ENCODE measurements around the gene ZFAND6.
"Not testable (repeated sequence)": the region's sequence is repeated elsewhere in the genome, so short reads cannot be mapped to it uniquely, and the experiment has no call there.

The ZFAND6 gene

DNA sequence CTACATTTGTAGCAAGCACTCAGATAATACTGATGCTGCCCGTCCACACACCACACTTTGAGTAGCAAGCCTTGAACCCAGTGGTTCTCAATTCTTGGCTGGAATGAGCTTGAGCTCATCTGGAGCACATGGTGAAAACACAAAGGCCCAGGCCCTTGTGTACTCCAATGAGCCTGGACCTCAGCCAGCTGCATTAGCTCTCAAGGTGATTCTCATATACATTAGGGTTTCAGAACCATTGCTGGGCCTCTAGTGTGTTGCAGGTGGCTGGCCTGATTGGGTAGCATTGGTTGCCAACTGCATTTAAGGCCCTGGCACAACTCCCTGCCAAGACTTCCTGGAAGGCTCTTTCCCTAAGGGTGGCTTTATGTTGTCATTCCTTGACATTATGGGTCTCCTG, 23.4 kb upstream of the ZFAND6 start:
- Histone ChIP-seq H3K9ac (ENCODE audit: low read length) (no peak overlapping the region), H3K18ac (ENCODE audit: low read length) (no peak overlapping the region), H3K27me3 (ENCODE audit: insufficient read depth, low read length, poor library complexity) (no peaks in the 10 kb centered on the region), H3K56ac (ENCODE audit: low read length) (no peak overlapping the region), H3K36me3 (ENCODE audit: control insufficient read depth, insufficient read depth, low read length) (no peaks in the 10 kb centered on the region), H2AK5ac (ENCODE audit: low read length) (no peak overlapping the region), H2BK120ac (ENCODE audit: low read depth, low read length) (no peak overlapping the region), H2BK5ac (ENCODE audit: low read length) (no peak overlapping the region), H3K79me1 (ENCODE audit: low read length) (no peaks in the 10 kb centered on the region), H3K79me2 (ENCODE audit: control insufficient read depth, insufficient read depth, low read length) (no peaks in the 10 kb centered on the region), H4K5ac (ENCODE audit: low read length) (no peak overlapping the region), H3K23ac (ENCODE audit: low read length) (no peak overlapping the region), H3K4me3 (ENCODE audit: low read length) (no peak overlapping the region), H3K4me2 (ENCODE audit: low read length) (no peak overlapping the region), H3K27ac (ENCODE audit: low read depth, low read length) (no peak overlapping the region), H3K4me1 (ENCODE audit: control insufficient read depth, low read depth, low read length) (no peaks in the 10 kb centered on the region), H3K4ac (ENCODE audit: low read depth, low read length) (no peak overlapping the region), H4K8ac (ENCODE audit: low read depth, low read length) (no peak overlapping the region), H2BK15ac (replicated peaks; ENCODE audit: low read depth) (no peak overlapping the region)
- WGBS (ENCODE audit: extremely low coverage, insufficient coverage, low lambda C conversion rate), result no CpG with 5 or more reads among the region's 1 CpG
- no peak for DNase-seq

DNA sequence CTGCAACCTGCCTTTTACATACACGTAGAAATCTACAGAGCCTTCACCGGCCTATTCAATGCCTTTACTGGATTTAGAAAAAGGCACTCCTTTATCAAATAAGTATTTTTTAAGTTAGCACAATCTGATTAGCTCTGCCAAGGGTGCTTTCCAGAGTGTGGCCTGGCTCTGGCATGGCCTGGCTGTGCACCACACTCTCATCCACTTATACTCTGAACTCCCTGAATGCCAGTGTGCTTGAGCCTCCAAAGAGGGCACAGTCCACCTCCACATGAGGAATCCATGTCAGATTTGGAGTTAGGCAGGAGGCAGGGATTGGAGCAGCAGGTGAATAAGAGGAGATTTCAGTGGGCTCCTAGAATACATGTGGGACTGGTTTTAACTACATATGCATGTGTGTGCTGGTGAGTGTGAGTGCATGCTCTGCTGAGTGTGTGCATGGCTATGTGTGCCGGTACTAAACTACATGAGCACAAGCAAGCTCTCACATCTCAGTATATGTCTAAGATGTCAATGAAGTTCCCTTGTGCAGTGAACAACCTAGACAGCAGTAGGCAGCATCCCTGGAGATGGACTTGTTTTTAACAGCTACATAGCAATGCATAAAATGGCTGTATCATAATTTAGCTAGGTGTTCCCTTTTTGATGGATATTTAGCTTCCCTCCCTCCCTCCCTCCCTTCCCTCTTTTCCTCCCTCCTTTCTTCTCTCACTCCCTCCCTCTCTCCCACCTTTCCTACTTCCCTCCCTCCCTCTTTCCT, 17.8 kb upstream of the ZFAND6 start:
- Histone ChIP-seq H3K4me3 (ENCODE audit: low read length) (no peak overlapping the region), H3K23ac (ENCODE audit: low read length) (no peak overlapping the region), H2AK5ac (ENCODE audit: low read length) (no peak overlapping the region), H3K79me2 (ENCODE audit: control insufficient read depth, insufficient read depth, low read length) (no peaks in the 10 kb centered on the region), H3K36me3 (ENCODE audit: control insufficient read depth, insufficient read depth, low read length) (no peaks in the 10 kb centered on the region), H3K9ac (ENCODE audit: low read length) (no peak overlapping the region), H4K5ac (ENCODE audit: low read length) (no peak overlapping the region), H4K8ac (ENCODE audit: low read depth, low read length) (no peak overlapping the region), H2BK5ac (ENCODE audit: low read length) (no peak overlapping the region), H2BK15ac (replicated peaks; ENCODE audit: low read depth) (no peak overlapping the region), H3K18ac (ENCODE audit: low read length) (no peak overlapping the region), H3K27ac (ENCODE audit: low read depth, low read length) (no peak overlapping the region), H3K27me3 (ENCODE audit: insufficient read depth, low read length, poor library complexity) (no peaks in the 10 kb centered on the region), H3K4ac (ENCODE audit: low read depth, low read length) (no peak overlapping the region), H3K56ac (ENCODE audit: low read length) (no peak overlapping the region), H3K4me1 (ENCODE audit: control insufficient read depth, low read depth, low read length) (no peaks in the 10 kb centered on the region), H3K79me1 (ENCODE audit: low read length) (no peaks in the 10 kb centered on the region), H2BK120ac (ENCODE audit: low read depth, low read length) (no peak overlapping the region), H3K4me2 (ENCODE audit: low read length) (no peak overlapping the region)
- DNase-seq, result no peak
- WGBS (ENCODE audit: extremely low coverage, insufficient coverage, low lambda C conversion rate), result no CpG with 5 or more reads among the region's 3 CpGs

DNA sequence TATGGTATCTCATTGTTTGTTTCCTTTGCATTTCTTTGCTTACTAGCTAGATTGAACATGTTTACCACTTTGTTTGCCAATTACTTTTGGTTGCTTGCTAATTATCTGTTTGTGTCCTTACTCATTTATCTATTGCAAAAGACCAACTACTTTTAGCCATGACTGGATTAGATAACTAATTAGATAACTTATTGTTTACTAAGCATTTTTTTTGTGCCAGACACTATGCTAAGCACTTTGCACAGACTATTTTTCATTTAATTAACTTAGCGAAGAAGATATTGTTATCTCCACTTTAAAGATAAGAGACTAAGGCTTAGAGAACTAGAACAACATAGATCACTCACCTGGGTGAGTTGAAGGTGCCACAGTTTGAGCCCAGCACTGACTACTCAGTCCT, 16.9 kb upstream of the ZFAND6 start:
- no peak overlapping the region for H4K5ac ChIP-seq (ENCODE audit: low read length)
- no peak overlapping the region for H3K4me3 ChIP-seq (ENCODE audit: low read length)
- H3K23ac ChIP-seq (ENCODE audit: low read length), result no peak overlapping the region
- no peak overlapping the region for H2AK5ac ChIP-seq (ENCODE audit: low read length)
- H3K27me3 ChIP-seq (ENCODE audit: insufficient read depth, low read length, poor library complexity), result no peaks in the 10 kb centered on the region
- no CpG with 5 or more reads among the region's 1 CpG for WGBS (ENCODE audit: extremely low coverage, insufficient coverage, low lambda C conversion rate)
- H2BK120ac ChIP-seq (ENCODE audit: low read depth, low read length), result no peak overlapping the region
- no peak overlapping the region for H3K56ac ChIP-seq (ENCODE audit: low read length)
- H2BK5ac ChIP-seq (ENCODE audit: low read length), result no peak overlapping the region
- DNase-seq, result no peak
- no peak overlapping the region for H3K4ac ChIP-seq (ENCODE audit: low read depth, low read length)
- H3K18ac ChIP-seq (ENCODE audit: low read length), result no peak overlapping the region
- H4K8ac ChIP-seq (ENCODE audit: low read depth, low read length), result no peak overlapping the region
- no peaks in the 10 kb centered on the region for H3K4me1 ChIP-seq (ENCODE audit: control insufficient read depth, low read depth, low read length)
- no peak overlapping the region for H3K4me2 ChIP-seq (ENCODE audit: low read length)
- no peaks in the 10 kb centered on the region for H3K79me1 ChIP-seq (ENCODE audit: low read length)
- no peak overlapping the region for H2BK15ac ChIP-seq (replicated peaks; ENCODE audit: low read depth)
- H3K27ac ChIP-seq (ENCODE audit: low read depth, low read length), result no peak overlapping the region
- H3K36me3 ChIP-seq (ENCODE audit: control insufficient read depth, insufficient read depth, low read length), result no peaks in the 10 kb centered on the region
- no peak overlapping the region for H3K9ac ChIP-seq (ENCODE audit: low read length)
- no peaks in the 10 kb centered on the region for H3K79me2 ChIP-seq (ENCODE audit: control insufficient read depth, insufficient read depth, low read length)

DNA sequence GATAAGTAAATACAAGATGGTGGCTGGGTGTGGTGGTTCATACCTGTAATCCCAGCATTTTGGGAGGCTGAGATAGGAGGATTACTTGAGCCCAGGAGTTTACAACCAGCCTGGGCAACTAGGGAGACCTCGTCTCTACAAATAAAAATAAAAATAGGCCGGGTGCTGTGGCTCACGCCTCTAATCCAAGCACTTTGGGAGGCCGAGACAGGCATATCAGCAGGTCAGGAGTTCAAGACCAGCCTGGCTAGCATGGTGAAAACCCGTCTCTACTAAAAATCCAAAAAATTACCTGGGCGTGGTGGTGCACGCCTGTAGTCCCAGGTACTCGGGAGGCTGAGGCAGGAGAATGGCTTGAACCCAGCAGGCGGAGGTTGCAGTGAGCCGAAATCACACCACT, 14.3 kb upstream of the ZFAND6 start:
- H2AK5ac ChIP-seq (ENCODE audit: low read length); H3K79me1 ChIP-seq (ENCODE audit: low read length); H3K56ac ChIP-seq (ENCODE audit: low read length); H2BK5ac ChIP-seq (ENCODE audit: low read length); H3K4me2 ChIP-seq (ENCODE audit: low read length); H2BK120ac ChIP-seq (ENCODE audit: low read depth, low read length); H3K9ac ChIP-seq (ENCODE audit: low read length); DNase-seq; H4K8ac ChIP-seq (ENCODE audit: low read depth, low read length); H3K4me3 ChIP-seq (ENCODE audit: low read length); H3K18ac ChIP-seq (ENCODE audit: low read length); H3K4ac ChIP-seq (ENCODE audit: low read depth, low read length); H3K27me3 ChIP-seq (ENCODE audit: insufficient read depth, low read length, poor library complexity); H3K36me3 ChIP-seq (ENCODE audit: control insufficient read depth, insufficient read depth, low read length); H3K23ac ChIP-seq (ENCODE audit: low read length); H3K79me2 ChIP-seq (ENCODE audit: control insufficient read depth, insufficient read depth, low read length); H3K27ac ChIP-seq (ENCODE audit: low read depth, low read length); H2BK15ac ChIP-seq (replicated peaks; ENCODE audit: low read depth); H3K4me1 ChIP-seq (ENCODE audit: control insufficient read depth, low read depth, low read length); H4K5ac ChIP-seq (ENCODE audit: low read length): not testable (repeated sequence)
- no CpG with 5 or more reads among the region's 10 CpGs for WGBS (ENCODE audit: extremely low coverage, insufficient coverage, low lambda C conversion rate)

DNA sequence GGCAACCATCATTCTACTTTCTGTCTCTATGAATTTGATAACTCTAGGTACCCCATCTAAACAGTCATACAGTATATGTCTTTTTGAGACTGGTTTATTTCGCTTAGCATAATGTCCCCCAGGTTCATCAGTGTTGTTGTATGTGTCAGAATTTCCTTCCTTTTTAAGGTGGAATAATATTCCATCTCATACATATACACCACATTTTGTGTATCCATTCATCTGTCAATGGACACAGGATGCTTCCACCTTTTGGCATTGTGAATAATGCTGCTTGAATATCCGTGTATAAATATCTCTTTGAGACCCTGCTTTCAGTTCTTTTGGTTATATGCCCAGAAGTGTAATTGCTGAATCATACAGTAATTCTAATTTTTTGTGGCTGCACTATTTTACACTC, 10.4 kb upstream of the ZFAND6 start:
- H2BK120ac ChIP-seq (ENCODE audit: low read depth, low read length), result no peak overlapping the region
- no peak overlapping the region for H2BK15ac ChIP-seq (replicated peaks; ENCODE audit: low read depth)

More for the DNA sequence above, 10.4 kb upstream of the ZFAND6 start:
- Histone ChIP-seq H3K27me3 (ENCODE audit: insufficient read depth, low read length, poor library complexity) (no peaks in the 10 kb centered on the region), H4K8ac (ENCODE audit: low read depth, low read length) (no peak overlapping the region), H3K4ac (ENCODE audit: low read depth, low read length) (no peak overlapping the region), H3K36me3 (ENCODE audit: control insufficient read depth, insufficient read depth, low read length) (no peaks in the 10 kb centered on the region), H2BK5ac (ENCODE audit: low read length) (no peak overlapping the region), H3K4me2 (ENCODE audit: low read length) (no peak overlapping the region), H3K27ac (ENCODE audit: low read depth, low read length) (no peak overlapping the region), H3K79me2 (ENCODE audit: control insufficient read depth, insufficient read depth, low read length) (no peaks in the 10 kb centered on the region), H3K4me1 (ENCODE audit: control insufficient read depth, low read depth, low read length) (no peaks in the 10 kb centered on the region), H3K9ac (ENCODE audit: low read length) (no peak overlapping the region), H3K23ac (ENCODE audit: low read length) (no peak overlapping the region), H3K18ac (ENCODE audit: low read length) (no peak overlapping the region), H3K4me3 (ENCODE audit: low read length) (no peak overlapping the region), H3K79me1 (ENCODE audit: low read length) (no peaks in the 10 kb centered on the region), H2AK5ac (ENCODE audit: low read length) (no peak overlapping the region), H3K56ac (ENCODE audit: low read length) (no peak overlapping the region), H4K5ac (ENCODE audit: low read length) (no peak overlapping the region)
- DNase-seq, result no peak
- WGBS (ENCODE audit: extremely low coverage, insufficient coverage, low lambda C conversion rate), result no CpG with 5 or more reads among the region's 2 CpGs

All from mesendoderm (in vitro differentiated cells).